PC-3 (cell line): Measurements from ENCODE around the gene GPR132.

Source experiments
- EZH2 ChIP-seq: fragments of 300-600 bp; sonication (generic); IDR thresholded peaks from one replicate; pipeline ENCODE4 v1.6.1; 2017; ENCODE audit warnings: antibody characterized with exemption, mild to moderate bottlenecking, low read length; ENCODE audit not compliant: unreplicated experiment
- EZH2phosphoT487 ChIP-seq: fragments of 300-600 bp; sonication (generic); IDR thresholded peaks from 2 replicates; pipeline ENCODE4 v1.6.1; 2018; ENCODE audit warnings: mild to moderate bottlenecking, antibody characterized with exemption, low read length, borderline replicate concordance
- TF ChIP-seq, protein P1 (sequence below): fragments of 300-600 bp; sonication (generic); conservative IDR thresholded peaks from 2 replicates; pipeline ENCODE4 v1.5.1; 2017; ENCODE audit warnings: antibody characterized with exemption, low read depth, mild to moderate bottlenecking, low read length

DNA sequence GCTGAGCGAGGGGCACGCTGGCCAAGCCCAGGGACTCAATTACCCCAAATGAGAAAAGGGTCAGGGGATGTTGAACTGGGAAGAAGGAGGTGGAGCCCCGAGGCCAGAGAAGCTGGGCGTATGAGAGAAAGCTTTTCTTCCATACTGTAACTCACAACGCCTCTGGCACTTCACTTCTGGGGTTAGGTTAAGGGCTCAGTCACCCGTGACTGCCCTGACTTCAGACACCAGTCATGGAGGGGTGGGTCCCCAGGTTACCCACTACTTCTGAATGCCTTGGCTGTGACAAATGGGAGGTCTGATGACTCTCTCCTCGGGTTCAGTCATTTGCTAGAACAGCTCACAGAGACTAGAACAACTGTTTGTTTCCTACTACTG lies 5.5 kb upstream of the GPR132 start:
- TF ChIP-seq, protein P1, sequence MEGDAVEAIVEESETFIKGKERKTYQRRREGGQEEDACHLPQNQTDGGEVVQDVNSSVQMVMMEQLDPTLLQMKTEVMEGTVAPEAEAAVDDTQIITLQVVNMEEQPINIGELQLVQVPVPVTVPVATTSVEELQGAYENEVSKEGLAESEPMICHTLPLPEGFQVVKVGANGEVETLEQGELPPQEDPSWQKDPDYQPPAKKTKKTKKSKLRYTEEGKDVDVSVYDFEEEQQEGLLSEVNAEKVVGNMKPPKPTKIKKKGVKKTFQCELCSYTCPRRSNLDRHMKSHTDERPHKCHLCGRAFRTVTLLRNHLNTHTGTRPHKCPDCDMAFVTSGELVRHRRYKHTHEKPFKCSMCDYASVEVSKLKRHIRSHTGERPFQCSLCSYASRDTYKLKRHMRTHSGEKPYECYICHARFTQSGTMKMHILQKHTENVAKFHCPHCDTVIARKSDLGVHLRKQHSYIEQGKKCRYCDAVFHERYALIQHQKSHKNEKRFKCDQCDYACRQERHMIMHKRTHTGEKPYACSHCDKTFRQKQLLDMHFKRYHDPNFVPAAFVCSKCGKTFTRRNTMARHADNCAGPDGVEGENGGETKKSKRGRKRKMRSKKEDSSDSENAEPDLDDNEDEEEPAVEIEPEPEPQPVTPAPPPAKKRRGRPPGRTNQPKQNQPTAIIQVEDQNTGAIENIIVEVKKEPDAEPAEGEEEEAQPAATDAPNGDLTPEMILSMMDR, result no peak
- TF ChIP-seq EZH2phosphoT487 (no peak), EZH2 (no peak)
